ENCODE results near the gene RASSF9. TPM values are rescaled to one million over a fixed set of nuclear protein-coding genes. Genes with fewer than 3 reads are reported as not detected.

The RASSF9 gene
- total RNA-seq, 2 experiments from 2014 or later, result not detected

DNA sequence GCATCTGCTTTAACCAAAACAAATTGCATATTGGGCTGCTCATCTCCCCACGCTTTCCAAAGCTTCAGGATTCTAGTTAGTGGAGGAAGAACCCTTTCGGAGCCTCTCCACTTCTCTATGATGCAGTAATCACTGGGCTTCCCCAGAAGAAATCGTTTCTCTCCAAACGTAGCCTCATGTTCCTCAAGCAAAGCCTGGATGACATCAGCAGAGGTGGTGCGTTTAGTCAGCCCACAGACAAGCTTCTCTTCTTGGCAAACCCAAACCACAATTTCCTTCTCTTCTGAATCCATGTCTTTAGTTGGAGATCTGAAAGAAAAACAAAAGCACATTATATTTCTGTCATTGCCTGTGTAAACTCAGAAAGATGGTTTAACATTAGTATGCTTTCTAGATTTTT is 30.6 kb downstream of the RASSF9 start:
- Mint-ChIP-seq H3K27me3 (no peaks in the 10 kb centered on the region), H3K4me1 (no peaks in the 10 kb centered on the region), H3K4me3 (no peak overlapping the region), H3K27ac (no peak overlapping the region), H3K9me3 (no peaks in the 10 kb centered on the region), H3K36me3 (no peaks in the 10 kb centered on the region)
- ATAC-seq (ENCODE audit: low read depth), result no peak
- POLR2A ChIA-PET, result no interaction called here
- no peak for DNase-seq

GRCh38 chr12:85804663-85805062 is 31.5 kb downstream of the RASSF9 start:
- H3K36me3 Mint-ChIP-seq, result no peaks in the 10 kb centered on the region
- POLR2A ChIA-PET, result no interaction called here
- no peak overlapping the region for H3K27ac Mint-ChIP-seq
- no peaks in the 10 kb centered on the region for H3K27me3 Mint-ChIP-seq
- H3K4me3 Mint-ChIP-seq, result no peak overlapping the region
- ATAC-seq (ENCODE audit: low read depth) (no peak), DNase-seq (no peak)
- no peaks in the 10 kb centered on the region for H3K9me3 Mint-ChIP-seq
- no peaks in the 10 kb centered on the region for H3K4me1 Mint-ChIP-seq

DNA sequence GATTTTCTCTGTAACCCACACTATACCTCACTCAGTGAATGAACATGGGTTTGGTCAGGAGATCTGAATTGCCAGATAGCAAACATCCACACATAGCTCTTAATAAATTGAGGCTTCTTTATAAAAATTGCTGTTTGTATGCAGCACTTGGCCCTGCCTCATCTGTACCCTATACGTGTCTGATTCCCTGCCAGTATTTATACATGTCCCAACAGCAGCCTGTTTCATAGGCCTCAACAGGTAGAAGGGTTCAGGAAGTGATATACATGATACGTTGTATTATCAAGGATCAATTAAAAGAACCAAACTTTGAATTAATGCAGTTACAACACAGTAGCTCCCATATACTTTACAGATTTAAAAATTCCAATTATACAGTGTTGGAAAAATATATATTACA is 32.3 kb downstream of the RASSF9 start:
- POLR2A ChIA-PET, result no interaction called here
- no peaks in the 10 kb centered on the region for H3K36me3 Mint-ChIP-seq
- ATAC-seq (ENCODE audit: low read depth), result no peak

GRCh38 chr12:85803231-85803630 is 33.0 kb downstream of the RASSF9 start:
- Mint-ChIP-seq H3K36me3 (no peaks in the 10 kb centered on the region), H3K4me1 (no peaks in the 10 kb centered on the region), H3K4me3 (no peak overlapping the region), H3K27me3 (no peaks in the 10 kb centered on the region), H3K27ac (no peak overlapping the region), H3K9me3 (no peaks in the 10 kb centered on the region)
- DNase-seq, result no peak
- ATAC-seq (ENCODE audit: low read depth), result no peak
- POLR2A ChIA-PET, result no interaction called here

More for the DNA sequence above, 32.3 kb downstream of the RASSF9 start:
- H3K9me3 Mint-ChIP-seq, result no peaks in the 10 kb centered on the region
- DNase-seq, result no peak
- no peaks in the 10 kb centered on the region for H3K4me1 Mint-ChIP-seq
- no peaks in the 10 kb centered on the region for H3K27me3 Mint-ChIP-seq
- H3K4me3 Mint-ChIP-seq, result no peak overlapping the region
- H3K27ac Mint-ChIP-seq, result no peak overlapping the region

- POLR2A ChIA-PET, result no interaction called here
- no peak for DNase-seq
- no peaks in the 10 kb centered on the region for H3K4me1 Mint-ChIP-seq
- no peaks in the 10 kb centered on the region for H3K9me3 Mint-ChIP-seq
- no peak overlapping the region for H3K27ac Mint-ChIP-seq
- H3K4me3 Mint-ChIP-seq, result no peak overlapping the region
- ATAC-seq (ENCODE audit: low read depth), result no peak
- H3K27me3 Mint-ChIP-seq, result no peaks in the 10 kb centered on the region
- H3K36me3 Mint-ChIP-seq, result no peaks in the 10 kb centered on the region
Observed at GRCh38 chr12:85798122-85798521, 38.1 kb downstream of the RASSF9 start.

GRCh38 chr12:85796001-85796400 is 40.2 kb downstream of the RASSF9 start:
- H3K27ac Mint-ChIP-seq, result no peak overlapping the region
- POLR2A ChIA-PET, result no interaction called here
- H3K4me3 Mint-ChIP-seq, result no peak overlapping the region
- DNase-seq, result no peak
- H3K9me3 Mint-ChIP-seq, result no peaks in the 10 kb centered on the region
- ATAC-seq (ENCODE audit: low read depth), result no peak
- no peaks in the 10 kb centered on the region for H3K27me3 Mint-ChIP-seq
- no peaks in the 10 kb centered on the region for H3K4me1 Mint-ChIP-seq
- H3K36me3 Mint-ChIP-seq, result no peaks in the 10 kb centered on the region

- H3K36me3 Mint-ChIP-seq, result no peaks in the 10 kb centered on the region
- H3K27ac Mint-ChIP-seq, result no peak overlapping the region
- POLR2A ChIA-PET, result no interaction called here
- H3K27me3 Mint-ChIP-seq, result no peaks in the 10 kb centered on the region
- ATAC-seq (ENCODE audit: low read depth) (no peak), DNase-seq (no peak)
- H3K9me3 Mint-ChIP-seq, result no peaks in the 10 kb centered on the region
- H3K4me3 Mint-ChIP-seq, result no peak overlapping the region
- H3K4me1 Mint-ChIP-seq, result no peaks in the 10 kb centered on the region
Observed at GRCh38 chr12:85794531-85794930, 41.7 kb downstream of the RASSF9 start.

DNA sequence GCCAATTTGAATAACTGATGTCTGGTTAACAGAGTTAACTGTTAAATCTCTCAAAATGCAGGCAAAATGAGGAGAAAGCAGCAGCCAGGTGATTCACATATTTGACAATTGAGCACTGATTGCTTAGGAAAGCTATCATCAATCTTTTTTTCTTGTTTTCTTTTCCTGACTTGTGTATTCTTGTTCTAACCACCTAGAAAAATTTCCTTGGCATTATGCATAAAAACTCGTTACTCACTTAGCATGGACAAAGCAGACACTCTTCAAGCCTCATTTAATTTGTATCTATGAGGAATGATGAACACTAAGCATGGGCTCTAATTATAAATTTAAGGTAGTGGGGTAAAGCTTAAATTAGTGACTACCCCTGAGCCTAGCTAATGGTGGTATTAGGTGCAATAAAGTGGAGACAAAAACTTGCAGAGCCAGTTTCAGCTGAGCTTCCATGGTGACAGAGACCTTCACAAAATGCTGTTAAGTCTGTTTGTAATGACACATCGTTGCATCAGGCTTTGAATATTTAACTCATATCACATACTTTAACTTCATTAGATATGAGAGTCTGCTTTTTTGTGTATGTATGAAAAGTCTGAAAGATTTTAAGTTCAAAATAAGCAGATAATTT is 52.0 kb downstream of the RASSF9 start:
- DNase-seq (no peak), ATAC-seq (ENCODE audit: low read depth) (no peak)
- Mint-ChIP-seq H3K27ac (no peak overlapping the region), H3K36me3 (no peaks in the 10 kb centered on the region), H3K4me1 (no peaks in the 10 kb centered on the region), H3K9me3 (no peaks in the 10 kb centered on the region), H3K27me3 (no peaks in the 10 kb centered on the region), H3K4me3 (no peak overlapping the region)
- POLR2A ChIA-PET, result no interaction called here

- Mint-ChIP-seq H3K27ac (no peak overlapping the region), H3K4me3 (no peak overlapping the region), H3K9me3 (no peaks in the 10 kb centered on the region), H3K27me3 (no peaks in the 10 kb centered on the region), H3K36me3 (no peaks in the 10 kb centered on the region), H3K4me1 (no peaks in the 10 kb centered on the region)
- DNase-seq (no peak), ATAC-seq (ENCODE audit: low read depth) (no peak)
- POLR2A ChIA-PET, result no interaction called here
Observed at GRCh38 chr12:85782711-85783110, 53.5 kb downstream of the RASSF9 start.

DNA sequence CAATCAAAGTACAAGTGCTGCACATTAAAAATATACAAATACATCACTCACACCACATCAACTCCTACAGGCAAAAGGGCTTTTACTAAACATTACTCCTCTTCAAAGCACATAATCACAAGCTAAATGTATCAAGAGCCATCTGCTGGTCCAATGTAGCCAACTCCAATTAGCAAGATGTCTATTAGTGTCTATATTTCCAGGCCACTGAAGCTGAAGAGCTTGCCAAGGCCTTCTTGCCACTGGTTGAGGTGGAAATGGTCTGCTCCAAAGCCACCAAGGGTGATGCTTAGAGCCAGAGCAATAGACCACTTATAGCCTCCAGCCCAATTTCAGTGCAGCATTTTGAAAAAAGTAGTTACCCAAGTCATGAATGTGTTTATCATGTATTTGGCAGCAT is 54.4 kb downstream of the RASSF9 start:
- no peaks in the 10 kb centered on the region for H3K36me3 Mint-ChIP-seq
- no peaks in the 10 kb centered on the region for H3K27me3 Mint-ChIP-seq
- H3K27ac Mint-ChIP-seq, result no peak overlapping the region
- no peaks in the 10 kb centered on the region for H3K9me3 Mint-ChIP-seq
- POLR2A ChIA-PET, result no interaction called here
- H3K4me3 Mint-ChIP-seq, result no peak overlapping the region
- ATAC-seq (ENCODE audit: low read depth), result no peak
- no peaks in the 10 kb centered on the region for H3K4me1 Mint-ChIP-seq
- no peak for DNase-seq

DNA sequence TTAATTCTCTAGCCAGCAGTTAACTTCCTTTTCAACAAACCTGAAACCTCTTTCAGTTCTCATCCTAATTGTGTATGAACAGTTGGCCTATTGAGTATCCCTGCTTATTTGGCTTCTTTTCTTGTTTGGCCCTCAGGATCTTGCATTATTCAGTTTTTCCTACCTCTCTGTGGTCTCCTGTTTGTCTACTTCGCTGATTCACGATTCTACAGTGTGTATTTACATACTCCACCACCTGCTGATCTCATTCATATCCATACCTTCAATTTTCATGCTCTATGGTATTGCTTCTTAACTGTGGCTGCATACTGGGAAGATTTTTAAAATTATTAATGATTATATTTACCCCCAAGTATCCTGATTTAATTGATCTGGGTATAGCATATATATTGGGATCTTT is 56.4 kb downstream of the RASSF9 start:
- Mint-ChIP-seq H3K4me3 (no peak overlapping the region), H3K27ac (no peak overlapping the region), H3K4me1 (no peaks in the 10 kb centered on the region), H3K9me3 (no peaks in the 10 kb centered on the region), H3K36me3 (no peaks in the 10 kb centered on the region), H3K27me3 (no peaks in the 10 kb centered on the region)
- POLR2A ChIA-PET, result no interaction called here
- no peak for ATAC-seq (ENCODE audit: low read depth)
- DNase-seq, result no peak

DNA sequence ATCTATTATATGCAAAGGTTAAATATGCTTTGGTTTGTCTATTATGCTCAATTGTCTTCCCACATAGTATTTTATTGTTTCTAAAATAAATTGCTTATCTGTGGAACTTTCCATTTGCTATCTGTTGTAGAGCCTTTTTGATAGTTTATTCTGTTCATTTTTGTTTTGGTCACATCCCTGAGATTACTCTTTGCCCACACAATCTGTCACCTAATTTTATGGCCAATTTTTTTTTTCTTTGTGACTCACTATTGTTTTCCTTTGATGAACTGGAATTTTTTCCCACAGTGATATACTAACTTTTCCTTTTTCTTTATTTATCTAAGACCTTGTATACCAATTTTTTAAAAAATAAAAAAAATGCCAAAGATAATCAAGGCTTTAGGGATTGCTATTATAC is 61.1 kb downstream of the RASSF9 start:
- POLR2A ChIA-PET, result no interaction called here
- Mint-ChIP-seq H3K4me3 (no peak overlapping the region), H3K4me1 (no peaks in the 10 kb centered on the region), H3K36me3 (no peaks in the 10 kb centered on the region), H3K9me3 (no peaks in the 10 kb centered on the region), H3K27me3 (no peaks in the 10 kb centered on the region), H3K27ac (no peak overlapping the region)
- ATAC-seq (ENCODE audit: low read depth) (no peak), DNase-seq (no peak)

DNA sequence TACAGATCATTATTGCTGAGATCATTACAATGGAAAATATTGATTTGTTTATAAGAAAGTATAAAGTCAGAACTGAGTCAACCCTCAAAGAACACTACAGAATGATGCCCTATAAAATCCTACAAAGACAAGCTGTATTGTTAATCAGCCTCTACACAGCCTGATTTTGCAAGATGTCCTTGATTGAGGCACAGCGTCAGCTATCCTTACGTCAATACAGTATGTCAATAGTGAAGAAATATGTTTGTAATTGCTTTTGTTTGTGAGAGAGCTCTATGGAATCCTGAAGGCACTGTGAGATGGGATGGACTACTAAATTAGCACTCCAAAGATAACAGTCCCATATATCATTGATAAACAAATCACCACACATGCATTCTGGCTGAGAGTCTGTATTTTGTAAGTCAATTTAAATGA is 70.7 kb downstream of the RASSF9 start:
- no peaks in the 10 kb centered on the region for H3K27me3 Mint-ChIP-seq
- no peak overlapping the region for H3K4me3 Mint-ChIP-seq
- no peaks in the 10 kb centered on the region for H3K4me1 Mint-ChIP-seq
- DNase-seq (no peak), ATAC-seq (ENCODE audit: low read depth) (no peak)
- H3K9me3 Mint-ChIP-seq, result no peaks in the 10 kb centered on the region
- POLR2A ChIA-PET, result no interaction called here
- no peaks in the 10 kb centered on the region for H3K36me3 Mint-ChIP-seq
- no peak overlapping the region for H3K27ac Mint-ChIP-seq

- ATAC-seq (ENCODE audit: low read depth) (no peak), DNase-seq (no peak)
- H3K9me3 Mint-ChIP-seq, result peaks cover 4% of the 10 kb centered on the region
- POLR2A ChIA-PET, result no interaction called here
- no peak overlapping the region for H3K4me3 Mint-ChIP-seq
- no peak overlapping the region for H3K27ac Mint-ChIP-seq
- H3K36me3 Mint-ChIP-seq, result no peaks in the 10 kb centered on the region
- H3K4me1 Mint-ChIP-seq, result no peaks in the 10 kb centered on the region
- no peaks in the 10 kb centered on the region for H3K27me3 Mint-ChIP-seq
Observed at GRCh38 chr12:85759623-85760022, 76.6 kb downstream of the RASSF9 start.

- Mint-ChIP-seq H3K36me3 (no peaks in the 10 kb centered on the region), H3K4me3 (no peak overlapping the region), H3K27me3 (no peaks in the 10 kb centered on the region), H3K27ac (no peak overlapping the region), H3K9me3 (peaks cover 5% of the 10 kb centered on the region), H3K4me1 (no peaks in the 10 kb centered on the region)
- POLR2A ChIA-PET, result no interaction called here
- no peak for DNase-seq
- no peak for ATAC-seq (ENCODE audit: low read depth)
Observed at GRCh38 chr12:85759091-85759490, 77.1 kb downstream of the RASSF9 start.
